Hippocampal formation (tissue), 2 donors: Measurements from ENCODE around the gene IKZF1.
"Not testable (repeated sequence)": the region's sequence is repeated elsewhere in the genome, so short reads cannot be mapped to it uniquely, and the experiment has no call there.

Source experiments
- DNase-seq, 2 donors: peaks; one replicate each; lab custom pipeline; 2025; lab: John Stamatoyannopoulos, UW

The IKZF1 gene

GRCh38 chr7:50334341-50334994, 30.0 kb downstream of the IKZF1 start:
- no peak for DNase-seq

GRCh38 chr7:50335230-50335794, 30.8 kb downstream of the IKZF1 start:
- DNase-seq: no peak

GRCh38 chr7:50335795-50336754, 31.6 kb downstream of the IKZF1 start:
- no peak for DNase-seq

- no peak for DNase-seq
Measured at GRCh38 chr7:50336894-50337703, 32.6 kb downstream of the IKZF1 start.

GRCh38 chr7:50339472-50339871, 35.0 kb downstream of the IKZF1 start:
- DNase-seq: not testable (repeated sequence)

- DNase-seq: no peak
Measured at GRCh38 chr7:50339990-50340500, 35.5 kb downstream of the IKZF1 start.

GRCh38 chr7:50341724-50342123, 37.2 kb downstream of the IKZF1 start:
- DNase-seq: no peak

GRCh38 chr7:50342616-50343114, 38.1 kb downstream of the IKZF1 start:
- no peak for DNase-seq

- no peak for DNase-seq
Measured at GRCh38 chr7:50346545-50347497, 42.3 kb downstream of the IKZF1 start.

GRCh38 chr7:50347693-50348092, 43.2 kb downstream of the IKZF1 start:
- no peak for DNase-seq

- no peak for DNase-seq
Measured at GRCh38 chr7:50348469-50349162, 44.1 kb downstream of the IKZF1 start.

GRCh38 chr7:50349399-50349798, 44.9 kb downstream of the IKZF1 start:
- DNase-seq: no peak

- no peak for DNase-seq
Measured at GRCh38 chr7:50349963-50350944, 45.7 kb downstream of the IKZF1 start.

GRCh38 chr7:50351267-50351666, 46.8 kb downstream of the IKZF1 start:
- DNase-seq: no peak

GRCh38 chr7:50352282-50352681, 47.8 kb downstream of the IKZF1 start:
- no peak for DNase-seq

- DNase-seq: no peak
Measured at GRCh38 chr7:50352751-50353150, 48.2 kb downstream of the IKZF1 start.

- DNase-seq: no peak
Measured at GRCh38 chr7:50353201-50353600, 48.7 kb downstream of the IKZF1 start.

GRCh38 chr7:50353894-50354595, 49.5 kb downstream of the IKZF1 start:
- DNase-seq: no peak
